GM21717 (cell line): Measurements from ENCODE around the gene TMBIM6.

Experiments used
- ATAC-seq: cut with Tn5 transposase; IDR thresholded peaks from one replicate; pipeline ENCODE4 v1.9.1; 2021; ENCODE audit warnings: mild to moderate bottlenecking, moderate library complexity; ENCODE audit not compliant: unreplicated experiment

The TMBIM6 gene

DNA sequence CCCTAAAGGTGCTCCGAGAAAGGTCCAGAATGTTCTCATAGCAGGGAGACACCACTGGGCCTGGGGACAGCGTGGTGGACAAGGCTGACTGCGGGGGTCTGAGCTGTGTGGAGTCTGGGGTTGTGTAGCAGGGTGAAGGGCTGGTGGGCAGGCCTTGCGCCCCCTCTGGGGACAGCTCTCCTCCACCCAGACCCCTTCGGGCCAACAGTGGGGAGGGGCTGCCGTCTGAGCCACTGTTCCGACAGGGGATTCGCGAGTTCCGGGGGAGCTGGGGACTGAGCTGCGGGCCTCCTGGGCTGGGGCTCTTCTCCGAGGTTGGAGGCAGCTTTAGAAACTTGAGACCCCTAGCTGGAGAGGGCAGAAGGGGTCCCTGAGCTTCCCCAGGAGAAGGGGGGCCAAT, 54.8 kb downstream of the TMBIM6 start:
- ATAC-seq: no peak

DNA sequence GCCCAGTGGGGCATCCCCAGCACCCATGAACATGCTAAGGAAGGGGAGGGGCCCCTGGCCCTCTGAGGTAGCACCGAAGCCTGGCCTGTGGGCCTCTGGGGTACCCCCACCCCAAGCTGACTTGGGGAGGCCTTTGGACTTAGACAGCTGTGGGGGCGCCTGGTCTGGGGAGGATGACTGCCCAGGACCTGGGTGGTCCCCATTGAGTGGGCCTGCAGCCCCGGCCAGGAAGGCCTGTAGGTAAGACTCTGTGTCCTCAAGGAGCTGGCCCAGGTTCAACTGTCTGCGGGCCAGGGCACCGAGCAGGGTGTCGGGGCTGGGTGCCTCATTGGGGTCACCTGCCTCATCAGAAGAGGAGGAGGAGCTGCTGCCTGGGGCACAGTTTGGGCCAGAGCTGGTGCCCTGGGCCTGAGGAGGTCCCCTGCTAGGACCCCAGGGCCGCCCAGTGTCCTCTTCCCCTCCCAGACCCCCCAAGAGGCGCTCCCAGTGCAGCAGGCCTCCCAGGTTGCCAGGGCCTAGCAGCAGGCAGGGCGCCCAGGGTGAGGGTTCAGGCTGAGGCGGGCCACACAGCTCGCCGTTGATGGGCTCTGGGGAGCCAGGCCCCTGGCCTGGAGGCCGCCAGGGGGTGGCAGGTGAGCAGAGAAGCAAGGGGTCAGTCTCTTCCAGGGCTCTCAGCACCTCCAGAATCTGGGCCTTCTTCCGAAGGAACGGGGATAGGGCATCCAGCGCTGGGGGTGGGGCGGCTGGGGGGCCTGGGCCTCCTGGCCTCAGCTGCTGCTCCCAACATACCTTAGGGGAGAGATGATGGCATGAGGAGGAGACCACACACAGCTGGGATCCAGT, 55.5 kb downstream of the TMBIM6 start:
- no peak for ATAC-seq

- ATAC-seq: no peak
Observed at GRCh38 chr12:49797449-49797776, 56.1 kb downstream of the TMBIM6 start.

- no peak for ATAC-seq
Observed at GRCh38 chr12:49798248-49798647, 56.9 kb downstream of the TMBIM6 start.

- ATAC-seq: no peak
Observed at GRCh38 chr12:49798934-49799333, 57.6 kb downstream of the TMBIM6 start.

- no peak for ATAC-seq
Observed at GRCh38 chr12:49800421-49801140, 59.2 kb downstream of the TMBIM6 start.

- ATAC-seq: no peak
Observed at GRCh38 chr12:49801141-49802063, 60.0 kb downstream of the TMBIM6 start.

GRCh38 chr12:49803693-49804450, 62.5 kb downstream of the TMBIM6 start:
- no peak for ATAC-seq

DNA sequence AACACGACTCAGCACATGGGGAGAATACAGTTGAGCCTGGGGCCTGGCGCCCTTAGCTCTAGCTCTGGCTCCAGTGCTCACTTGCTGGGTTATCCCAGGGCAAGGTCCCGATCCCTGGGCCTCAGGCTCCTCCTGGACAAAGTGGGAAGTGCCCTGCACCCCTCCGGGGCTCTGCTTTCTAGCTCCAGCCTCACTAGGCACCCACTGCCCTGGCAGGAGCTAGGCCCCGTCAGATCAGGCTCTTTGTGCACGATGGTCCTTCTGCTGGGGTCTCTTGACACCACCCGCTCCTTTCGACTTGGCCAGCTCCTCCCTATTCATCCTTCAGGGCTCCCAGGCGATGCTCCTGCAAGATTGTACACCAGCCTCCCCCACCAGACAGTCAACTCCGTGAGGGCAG, 63.5 kb downstream of the TMBIM6 start:
- no peak for ATAC-seq

- no peak for ATAC-seq
Observed at GRCh38 chr12:49805409-49805808, 64.1 kb downstream of the TMBIM6 start.

GRCh38 chr12:49806321-49806813, 65.0 kb downstream of the TMBIM6 start:
- ATAC-seq: no peak

GRCh38 chr12:49806877-49807276, 65.5 kb downstream of the TMBIM6 start:
- no peak for ATAC-seq

- no peak for ATAC-seq
Observed at GRCh38 chr12:49807991-49808580, 66.7 kb downstream of the TMBIM6 start.

DNA sequence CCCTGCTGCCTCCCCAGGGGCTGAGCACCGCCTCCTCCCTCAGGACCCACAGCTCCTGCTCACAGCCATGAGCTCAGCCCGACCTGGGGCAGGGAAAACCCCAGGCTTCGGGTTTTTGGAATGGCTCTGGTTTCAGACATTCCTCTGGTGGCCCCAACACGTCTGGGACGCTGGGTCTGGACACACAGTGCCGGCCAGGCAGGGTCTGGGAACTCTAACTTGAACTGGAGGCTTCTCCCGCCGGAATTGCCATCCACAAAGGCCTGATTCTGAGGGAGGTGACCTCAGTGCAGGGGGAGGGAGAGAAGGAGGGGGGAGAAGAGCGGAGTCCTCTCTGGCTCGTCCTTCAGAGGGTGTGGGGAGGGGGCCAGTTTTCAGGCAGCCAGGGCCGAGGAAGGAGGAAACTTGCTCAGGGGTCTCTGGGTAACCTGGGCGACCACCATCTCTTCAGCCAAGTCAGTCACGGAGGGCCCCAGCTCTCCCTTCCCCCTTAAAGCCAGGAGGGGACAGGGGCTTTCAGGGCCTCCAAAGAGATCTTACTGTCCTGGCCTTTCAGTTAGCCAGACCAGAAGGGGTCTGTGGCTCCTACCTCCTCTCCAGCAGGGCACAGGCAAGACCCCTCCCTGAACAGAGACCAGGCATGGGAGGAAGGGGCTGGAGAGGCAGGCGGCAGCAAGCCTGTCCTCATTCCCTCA, 67.5 kb downstream of the TMBIM6 start:
- no peak for ATAC-seq

GRCh38 chr12:49809381-49809905, 68.1 kb downstream of the TMBIM6 start:
- ATAC-seq: no peak

DNA sequence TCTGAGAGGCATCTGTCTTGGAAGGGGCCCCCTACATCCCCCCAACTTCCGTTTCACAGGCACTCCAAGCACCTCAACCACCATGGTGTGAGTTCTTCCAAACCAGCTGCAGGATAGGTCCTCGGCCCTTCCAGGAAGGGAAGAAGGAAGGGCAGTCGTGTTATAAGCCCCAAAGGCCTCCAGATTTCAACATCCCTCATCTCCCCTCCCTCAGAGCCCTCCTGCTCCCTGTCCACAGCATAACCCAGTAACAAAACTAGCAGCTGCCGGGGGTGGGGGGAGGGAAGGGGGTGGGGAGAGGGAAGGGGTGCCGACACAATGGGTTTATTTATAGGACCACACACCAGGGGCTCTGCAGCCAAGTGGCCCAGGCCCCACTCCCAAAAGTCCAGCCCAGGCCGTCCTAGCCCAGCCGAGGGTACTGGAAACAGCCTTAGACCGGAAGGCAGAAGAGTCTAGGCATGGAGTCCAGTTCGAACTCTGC, 68.6 kb downstream of the TMBIM6 start:
- no peak for ATAC-seq

DNA sequence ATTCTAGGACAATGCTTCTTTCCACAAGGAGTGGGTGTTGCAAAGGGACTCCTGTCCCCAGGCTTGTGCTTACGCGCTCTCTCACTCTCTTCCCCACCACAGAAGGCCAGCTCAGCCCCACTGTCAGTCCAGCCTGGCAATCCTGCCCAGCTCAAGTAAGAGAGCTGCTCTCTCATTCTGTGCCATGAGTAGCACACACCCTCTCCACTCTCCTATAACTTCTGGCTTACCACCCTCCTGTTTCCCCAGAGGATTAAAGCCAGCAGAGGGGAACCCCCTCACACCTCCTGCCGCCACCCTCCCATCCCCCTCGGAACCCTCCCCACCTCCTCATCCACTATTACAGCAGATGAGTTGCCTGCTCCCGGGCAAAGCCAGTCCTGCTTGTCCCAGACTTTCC, 69.8 kb downstream of the TMBIM6 start:
- ATAC-seq: no peak

DNA sequence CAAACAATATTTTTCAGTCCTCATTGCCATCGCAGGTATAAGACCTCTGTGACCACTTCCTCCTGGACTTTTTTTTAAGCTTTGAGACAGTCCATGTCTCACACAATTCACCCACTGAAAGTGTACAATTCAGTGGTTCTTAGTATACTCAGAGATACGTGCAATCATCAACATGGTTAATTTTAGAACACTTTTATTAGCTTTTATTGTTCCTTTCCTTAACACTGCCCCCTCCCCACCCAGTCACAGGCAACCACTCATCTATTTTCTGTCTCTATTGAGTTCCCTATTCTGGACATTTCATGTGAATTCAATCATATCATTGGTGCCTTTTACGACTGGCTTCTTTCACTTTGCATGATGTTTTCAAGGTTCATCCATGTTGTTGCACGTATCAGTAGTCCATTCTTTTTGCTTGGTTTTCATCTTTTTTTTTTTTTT, 70.6 kb downstream of the TMBIM6 start:
- ATAC-seq: no peak

- no peak for ATAC-seq
Observed at GRCh38 chr12:49813131-49813530, 71.8 kb downstream of the TMBIM6 start.
